ENCODE data around the gene LRP2BP. TPM values are rescaled to one million over a fixed set of nuclear protein-coding genes. Genes with fewer than 3 reads are reported as not detected.
"Not testable (repeated sequence)": the region's sequence is repeated elsewhere in the genome, so short reads cannot be mapped to it uniquely, and the experiment has no call there.

The LRP2BP gene
- total and polyA plus RNA-seq, 4 donors, result 0.48 to 4.6 (median 1.8) TPM

- H3K4me1 ChIP-seq (ENCODE audit: control insufficient read depth in 5 of 5, insufficient read depth in 5 of 5, low read length in 5 of 5), result no peaks in the 10 kb centered on the region
- H3K4me3 ChIP-seq, result no peak overlapping the region
- no peaks in the 10 kb centered on the region for H3K27me3 ChIP-seq (ENCODE audit: control insufficient read depth in 3 of 3, insufficient read depth in 3 of 3, low read length in 2 of 3)
- peaks cover 0 to 3% (median 0%) of the 10 kb centered on the region in 4 donors for H3K9me3 ChIP-seq (ENCODE audit: control insufficient read depth in 4 of 4, insufficient read depth in 3 of 4, low read length in 3 of 4)
- H3K27ac ChIP-seq (ENCODE audit: low read depth in 1 of 2, low read length in 1 of 2), result no peak overlapping the region
- no peak for TF ChIP-seq CTCF (IDR thresholded peaks at IDR 0.05; ENCODE audit: control extremely low read depth, extremely low read depth)
- DNase-seq (no peak), ATAC-seq (ENCODE audit: insufficient read depth, low FRiP score) (no peak)
- no peak overlapping the region for H3K9ac ChIP-seq (ENCODE audit: insufficient read depth in 1 of 2, low read length in 2 of 2)
- H3K36me3 ChIP-seq (ENCODE audit: control insufficient read depth in 4 of 4, insufficient read depth in 4 of 4, low read length in 4 of 4), result peaks cover 3 to 15% (median 10%) of the 10 kb centered on the region in 4 donors
- WGBS, 2 donors, result 95 to 96% methylated on average over 1 of the region's 1 CpG
These were observed 72.1 kb downstream of the LRP2BP start for GRCh38 chr4:185323606-185324005.

- no peak overlapping the region for H3K27ac ChIP-seq (ENCODE audit: low read depth in 1 of 2, low read length in 1 of 2)
- H3K9ac ChIP-seq (ENCODE audit: insufficient read depth in 1 of 2, low read length in 2 of 2), result no peak overlapping the region
- no peak overlapping the region for H3K4me3 ChIP-seq
- DNase-seq, result no peak
- TF ChIP-seq CTCF (IDR thresholded peaks at IDR 0.05; ENCODE audit: control extremely low read depth, extremely low read depth), result no peak
- peaks cover 3 to 15% (median 9%) of the 10 kb centered on the region in 4 donors for H3K36me3 ChIP-seq (ENCODE audit: control insufficient read depth in 4 of 4, insufficient read depth in 4 of 4, low read length in 4 of 4)
- no peak for ATAC-seq (ENCODE audit: insufficient read depth, low FRiP score)
- no peaks in the 10 kb centered on the region for H3K4me1 ChIP-seq (ENCODE audit: control insufficient read depth in 5 of 5, insufficient read depth in 5 of 5, low read length in 5 of 5)
- H3K9me3 ChIP-seq (ENCODE audit: control insufficient read depth in 4 of 4, insufficient read depth in 3 of 4, low read length in 3 of 4), result peaks cover 0 to 3% (median 0%) of the 10 kb centered on the region in 4 donors
- 81 to 83% methylated on average over 2 of the region's 2 CpGs for WGBS, 2 donors
- H3K27me3 ChIP-seq (ENCODE audit: control insufficient read depth in 3 of 3, insufficient read depth in 3 of 3, low read length in 2 of 3), result no peaks in the 10 kb centered on the region
These were observed 72.9 kb downstream of the LRP2BP start for GRCh38 chr4:185322803-185323202.

- ATAC-seq (ENCODE audit: insufficient read depth, low FRiP score), result no peak
- Histone ChIP-seq H3K36me3 (ENCODE audit: control insufficient read depth in 4 of 4, insufficient read depth in 4 of 4, low read length in 4 of 4) (peaks cover 6 to 15% (median 8%) of the 10 kb centered on the region in 4 donors), H3K4me1 (ENCODE audit: control insufficient read depth in 5 of 5, insufficient read depth in 5 of 5, low read length in 5 of 5) (no peaks in the 10 kb centered on the region), H3K9ac (ENCODE audit: insufficient read depth in 1 of 2, low read length in 2 of 2) (no peak overlapping the region), H3K9me3 (ENCODE audit: control insufficient read depth in 4 of 4, insufficient read depth in 3 of 4, low read length in 3 of 4) (peaks cover 0 to 3% (median 0%) of the 10 kb centered on the region in 4 donors), H3K27me3 (ENCODE audit: control insufficient read depth in 3 of 3, insufficient read depth in 3 of 3, low read length in 2 of 3) (no peaks in the 10 kb centered on the region), H3K27ac (ENCODE audit: low read depth in 1 of 2, low read length in 1 of 2) (no peak overlapping the region), H3K4me3 (no peak overlapping the region)
- TF ChIP-seq CTCF (IDR thresholded peaks at IDR 0.05; ENCODE audit: control extremely low read depth, extremely low read depth), result no peak
- WGBS, 2 donors, result 28 to 39% methylated on average over 2 of the region's 2 CpGs
- DNase-seq, result no peak
These were observed 77.0 kb downstream of the LRP2BP start for GRCh38 chr4:185318679-185319078.

- no peak overlapping the region for H3K9ac ChIP-seq (ENCODE audit: insufficient read depth in 1 of 2, low read length in 2 of 2)
- H3K27me3 ChIP-seq (ENCODE audit: control insufficient read depth in 3 of 3, insufficient read depth in 3 of 3, low read length in 2 of 3), result no peaks in the 10 kb centered on the region
- TF ChIP-seq CTCF (IDR thresholded peaks at IDR 0.05; ENCODE audit: control extremely low read depth, extremely low read depth), result no peak
- H3K4me1 ChIP-seq (ENCODE audit: control insufficient read depth in 5 of 5, insufficient read depth in 5 of 5, low read length in 5 of 5), result no peaks in the 10 kb centered on the region
- no peak overlapping the region for H3K27ac ChIP-seq (ENCODE audit: low read depth in 1 of 2, low read length in 1 of 2)
- H3K4me3 ChIP-seq, result no peak overlapping the region
- ATAC-seq (ENCODE audit: insufficient read depth, low FRiP score), result no peak
- WGBS, 2 donors, result 90 to 98% methylated on average over 1 of the region's 1 CpG
- H3K36me3 ChIP-seq (ENCODE audit: control insufficient read depth in 4 of 4, insufficient read depth in 4 of 4, low read length in 4 of 4), result peaks cover 6 to 12% (median 8%) of the 10 kb centered on the region in 4 donors
- DNase-seq, result no peak
- peaks cover 0 to 3% (median 0%) of the 10 kb centered on the region in 4 donors for H3K9me3 ChIP-seq (ENCODE audit: control insufficient read depth in 4 of 4, insufficient read depth in 3 of 4, low read length in 3 of 4)
These were observed 77.8 kb downstream of the LRP2BP start for GRCh38 chr4:185317880-185318279.

GRCh38 chr4:185317462-185317861 is 78.3 kb downstream of the LRP2BP start:
- H3K4me3 ChIP-seq; ATAC-seq (ENCODE audit: insufficient read depth, low FRiP score); DNase-seq; H3K27me3 ChIP-seq (ENCODE audit: control insufficient read depth in 3 of 3, insufficient read depth in 3 of 3, low read length in 2 of 3); H3K27ac ChIP-seq (ENCODE audit: low read depth in 1 of 2, low read length in 1 of 2); H3K9me3 ChIP-seq (ENCODE audit: control insufficient read depth in 4 of 4, insufficient read depth in 3 of 4, low read length in 3 of 4); H3K4me1 ChIP-seq (ENCODE audit: control insufficient read depth in 5 of 5, insufficient read depth in 5 of 5, low read length in 5 of 5); H3K9ac ChIP-seq (ENCODE audit: insufficient read depth in 1 of 2, low read length in 2 of 2): not testable (repeated sequence)
- peaks cover 6 to 12% (median 8%) of the 10 kb centered on the region in 4 donors for H3K36me3 ChIP-seq (ENCODE audit: control insufficient read depth in 4 of 4, insufficient read depth in 4 of 4, low read length in 4 of 4)
- WGBS, 2 donors, result 70 to 79% methylated on average over 3 of the region's 3 CpGs

Data from lung (tissue), 12 donors.